ENCODE data around the gene ELMO3.

ELMO3 gene

GRCh38 chr16:67161595-67162058 lies 37.3 kb upstream of the ELMO3 start:
- no peak for TF ChIP-seq Cebpa-rat (IDR thresholded peaks at IDR 0.05)
- Histone ChIP-seq H4K20me1 (peaks cover 38 to 74% (median 70%) of the 10 kb centered on the region in 11 experiments), H3K4me3 (peak overlapping the region in 6 of 10 experiments; percentile 77 to 97 (median 94); a peak in 10 of 20 replicates), H3K27me3 (peaks cover 53 to 60% (median 57%) of the 10 kb centered on the region in 11 experiments), H3K9ac (no peak overlapping the region; a peak in 2 of 22 replicates), H3K27ac (no peak overlapping the region), H3K4me2 (peak overlapping the region; percentile 87 to 100 (median 97)), H3K4me1 (peaks cover 46 to 73% (median 58%) of the 10 kb centered on the region in 10 experiments), H3K9me3 (replicated peaks in 1 of 11) (no peaks in the 10 kb centered on the region), H3K36me3 (no peaks in the 10 kb centered on the region)

DNA sequence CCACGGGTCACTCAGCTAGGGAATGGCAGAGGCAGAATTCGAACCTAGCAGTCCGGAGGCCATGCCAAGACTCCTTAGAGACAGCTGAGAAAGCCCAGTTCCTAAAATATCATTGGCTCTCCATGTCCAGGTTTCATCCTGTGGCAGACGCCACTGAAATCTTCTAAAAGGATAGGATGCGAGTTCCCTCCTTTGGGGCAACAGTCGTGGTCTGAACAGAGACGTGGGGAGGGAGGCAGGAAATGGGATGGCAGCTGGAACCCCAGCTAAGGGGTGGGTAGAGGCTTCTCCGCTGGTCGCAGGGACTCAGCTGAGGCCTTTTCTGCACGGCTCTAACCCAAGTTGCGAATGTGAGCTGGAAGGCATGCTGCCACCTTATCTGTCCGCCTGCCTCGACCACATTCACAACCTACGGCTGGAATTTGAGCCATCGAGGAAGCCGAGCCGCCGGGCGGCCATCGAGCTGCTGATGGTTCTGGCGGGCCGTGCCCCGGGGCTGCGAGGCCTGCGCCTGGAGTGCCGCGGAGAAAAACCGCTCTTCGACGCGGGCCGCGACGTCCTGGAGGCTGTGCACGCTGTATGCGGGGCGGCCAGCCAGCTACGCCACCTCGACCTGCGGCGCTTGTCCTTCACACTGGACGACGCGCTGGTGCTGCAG lies 36.3 kb upstream of the ELMO3 start:
- peaks cover 45 to 79% (median 58%) of the 10 kb centered on the region in 10 experiments for H3K4me1 ChIP-seq
- H3K9me3 ChIP-seq (replicated peaks in 1 of 11) = no peaks in the 10 kb centered on the region
- no peak overlapping the region for H3K27ac ChIP-seq
- peak overlapping the region; percentile 45 to 66 (median 53) for H3K4me3 ChIP-seq
- peak overlapping the region in 3 of 11 experiments; percentile 20 to 47 (median 35); a peak in 1 of 22 replicates for H3K9ac ChIP-seq
- peaks cover 28 to 72% (median 60%) of the 10 kb centered on the region in 11 experiments; a peak in 21 of 22 replicates for H4K20me1 ChIP-seq
- H3K27me3 ChIP-seq = peaks cover 53 to 67% (median 67%) of the 10 kb centered on the region in 11 experiments
- no peak for TF ChIP-seq Cebpa-rat (IDR thresholded peaks at IDR 0.05)
- peak overlapping the region; percentile 70 to 97 (median 87) for H3K4me2 ChIP-seq
- H3K36me3 ChIP-seq = no peaks in the 10 kb centered on the region

DNA sequence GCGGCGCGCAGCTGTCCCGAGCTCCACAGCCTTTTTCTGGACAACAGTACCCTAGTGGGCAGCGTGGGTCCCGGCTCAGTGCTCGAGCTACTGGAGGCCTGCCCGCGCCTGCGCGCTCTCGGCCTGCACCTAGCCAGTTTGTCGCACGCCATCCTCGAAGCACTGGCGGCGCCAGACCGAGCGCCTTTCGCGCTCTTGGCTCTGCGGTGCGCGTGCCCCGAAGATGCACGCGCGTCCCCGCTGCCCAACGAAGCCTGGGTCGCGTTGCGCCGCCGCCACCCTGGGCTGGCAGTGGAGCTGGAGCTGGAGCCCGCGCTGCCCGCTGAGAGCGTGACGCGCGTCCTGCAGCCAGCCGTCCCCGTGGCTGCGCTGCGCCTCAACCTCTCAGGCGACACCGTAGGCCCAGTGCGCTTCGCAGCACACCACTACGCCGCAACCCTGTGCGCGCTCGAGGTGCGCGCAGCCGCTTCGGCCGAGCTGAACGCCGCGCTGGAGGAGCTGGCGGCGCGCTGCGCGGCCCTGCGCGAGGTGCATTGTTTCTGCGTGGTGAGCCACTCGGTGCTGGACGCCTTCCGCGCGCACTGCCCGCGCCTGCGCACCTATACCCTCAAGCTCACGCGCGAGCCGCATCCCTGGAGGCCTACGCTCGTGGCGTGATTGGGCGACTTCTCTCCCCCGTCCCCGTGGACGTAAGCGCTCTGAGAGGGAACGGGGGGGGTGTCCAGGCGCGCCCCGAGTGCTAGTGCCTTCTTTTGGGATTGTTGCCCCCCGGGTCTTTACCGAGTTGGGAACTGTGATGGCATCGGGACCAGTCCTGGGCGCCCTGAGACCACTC lies 35.5 kb upstream of the ELMO3 start:
- no peak overlapping the region for H3K27ac ChIP-seq
- peak overlapping the region; percentile 70 to 97 (median 87) for H3K4me2 ChIP-seq
- no peaks in the 10 kb centered on the region for H3K9me3 ChIP-seq (replicated peaks in 1 of 11)
- H3K36me3 ChIP-seq = no peaks in the 10 kb centered on the region
- H3K4me1 ChIP-seq = peaks cover 38 to 78% (median 53%) of the 10 kb centered on the region in 10 experiments
- H3K9ac ChIP-seq = peak overlapping the region in 10 of 11 experiments; percentile 9 to 51 (median 23); a peak in 10 of 22 replicates
- H4K20me1 ChIP-seq = peaks cover 21 to 66% (median 52%) of the 10 kb centered on the region in 11 experiments; a peak in 20 of 22 replicates
- peak overlapping the region; percentile 45 to 66 (median 53) for H3K4me3 ChIP-seq
- TF ChIP-seq Cebpa-rat (IDR thresholded peaks at IDR 0.05) = no peak
- peaks cover 53 to 75% (median 74%) of the 10 kb centered on the region in 11 experiments for H3K27me3 ChIP-seq

- H3K4me2 ChIP-seq = peak overlapping the region; percentile 70 to 97 (median 87)
- TF ChIP-seq Cebpa-rat (IDR thresholded peaks at IDR 0.05) = no peak
- no peaks in the 10 kb centered on the region for H3K9me3 ChIP-seq (replicated peaks in 1 of 11)
- no peaks in the 10 kb centered on the region for H3K36me3 ChIP-seq
- H3K27me3 ChIP-seq = peaks cover 53 to 82% (median 81%) of the 10 kb centered on the region in 11 experiments
- H4K20me1 ChIP-seq = peaks cover 18 to 59% (median 46%) of the 10 kb centered on the region in 11 experiments; a peak in 20 of 22 replicates
- H3K4me3 ChIP-seq = peak overlapping the region; percentile 45 to 66 (median 53)
- H3K27ac ChIP-seq = no peak overlapping the region
- H3K9ac ChIP-seq = peak overlapping the region in 10 of 11 experiments; percentile 9 to 51 (median 23); a peak in 12 of 22 replicates
- peaks cover 37 to 78% (median 53%) of the 10 kb centered on the region in 10 experiments for H3K4me1 ChIP-seq
Observed at GRCh38 chr16:67163999-67164558, 34.9 kb upstream of the ELMO3 start.

- no peaks in the 10 kb centered on the region for H3K9me3 ChIP-seq (replicated peaks in 1 of 11)
- no peaks in the 10 kb centered on the region for H3K36me3 ChIP-seq
- H3K9ac ChIP-seq = peak within 1 kb of the TSS in 10 of 11 experiments; percentile 9 to 69 (median 30); a peak in 12 of 22 replicates
- H3K4me2 ChIP-seq = peak within 1 kb of the TSS; percentile 70 to 97 (median 87)
- no peak within 1 kb of the TSS; a peak in 1 of 22 replicates for H3K27ac ChIP-seq
- H4K20me1 ChIP-seq = peaks cover 18 to 55% (median 44%) of the 10 kb centered on the region in 11 experiments; a peak in 20 of 22 replicates
- H3K4me3 ChIP-seq = peak within 1 kb of the TSS; percentile 45 to 66 (median 53)
- peaks cover 53 to 87% (median 82%) of the 10 kb centered on the region in 11 experiments for H3K27me3 ChIP-seq
- TF ChIP-seq Cebpa-rat (IDR thresholded peaks at IDR 0.05) = no peak
- H3K4me1 ChIP-seq = peaks cover 40 to 84% (median 56%) of the 10 kb centered on the region in 10 experiments
Observed at GRCh38 chr16:67164599-67165061, 34.3 kb upstream of the ELMO3 start, which contains the start of gene HSF4. HSF4 (plus strand) TSS chr16:67164745; CDS start chr16:67164812, 67 bp downstream.

GRCh38 chr16:67165121-67166078 lies 33.5 kb upstream of the ELMO3 start:
- peaks cover 53 to 87% (median 82%) of the 10 kb centered on the region in 11 experiments for H3K27me3 ChIP-seq
- no peak for TF ChIP-seq Cebpa-rat (IDR thresholded peaks at IDR 0.05)
- peak overlapping the region in 6 of 10 experiments; percentile 36 to 66 (median 47); a peak in 6 of 20 replicates for H3K4me3 ChIP-seq

DNA sequence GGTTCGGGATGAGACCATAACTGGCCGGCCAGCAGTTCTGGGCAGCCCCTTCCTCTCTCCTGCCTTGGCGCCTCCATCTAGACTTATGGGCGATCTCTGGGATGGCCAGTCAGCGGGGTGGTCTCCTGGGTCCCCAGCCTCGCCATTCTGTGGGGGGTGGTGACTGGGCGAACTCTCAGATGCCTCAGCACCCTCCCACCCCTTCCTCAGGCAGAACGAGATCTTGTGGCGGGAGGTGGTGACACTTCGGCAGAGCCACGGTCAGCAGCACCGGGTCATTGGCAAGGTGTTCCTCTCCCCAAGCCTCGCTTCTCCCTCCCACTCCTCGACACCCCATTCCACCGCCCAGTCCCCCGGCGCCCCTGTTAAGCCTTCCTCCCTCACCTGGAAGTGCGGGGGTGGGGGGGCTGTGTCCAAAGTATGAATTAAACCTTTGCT lies 32.8 kb upstream of the ELMO3 start:
- Histone ChIP-seq H3K4me1 (peaks cover 50 to 92% (median 65%) of the 10 kb centered on the region in 10 experiments), H3K36me3 (no peaks in the 10 kb centered on the region), H4K20me1 (peaks cover 17 to 55% (median 43%) of the 10 kb centered on the region in 11 experiments; a peak in 20 of 22 replicates), H3K27me3 (peaks cover 53 to 85% (median 80%) of the 10 kb centered on the region in 11 experiments), H3K9ac (no peak overlapping the region), H3K27ac (no peak overlapping the region), H3K4me3 (no peak overlapping the region), H3K9me3 (replicated peaks in 1 of 11) (no peaks in the 10 kb centered on the region), H3K4me2 (peak overlapping the region in 3 of 11 experiments; percentile 48 to 97 (median 91); a peak in 5 of 22 replicates)
- no peak for TF ChIP-seq Cebpa-rat (IDR thresholded peaks at IDR 0.05)

More at GRCh38 chr16:67165121-67166078, 33.5 kb upstream of the ELMO3 start:
- Histone ChIP-seq H3K9me3 (replicated peaks in 1 of 11) (no peaks in the 10 kb centered on the region), H3K27ac (no peak overlapping the region; a peak in 1 of 22 replicates), H3K4me1 (peaks cover 46 to 89% (median 63%) of the 10 kb centered on the region in 10 experiments), H3K4me2 (peak overlapping the region; percentile 68 to 97 (median 85); a peak in 18 of 22 replicates), H3K9ac (peak overlapping the region in 3 of 11 experiments; percentile 31 to 69 (median 41); a peak in 3 of 22 replicates), H3K36me3 (no peaks in the 10 kb centered on the region), H4K20me1 (peaks cover 18 to 55% (median 44%) of the 10 kb centered on the region in 11 experiments; a peak in 20 of 22 replicates)
